ENCODE data around the gene SYVN1. TPM values are rescaled to one million over a fixed set of nuclear protein-coding genes. Genes with fewer than 3 reads are reported as not detected.

SYVN1 gene
- total RNA-seq, 1 experiment from 2014 or later = 74.9 TPM

DNA sequence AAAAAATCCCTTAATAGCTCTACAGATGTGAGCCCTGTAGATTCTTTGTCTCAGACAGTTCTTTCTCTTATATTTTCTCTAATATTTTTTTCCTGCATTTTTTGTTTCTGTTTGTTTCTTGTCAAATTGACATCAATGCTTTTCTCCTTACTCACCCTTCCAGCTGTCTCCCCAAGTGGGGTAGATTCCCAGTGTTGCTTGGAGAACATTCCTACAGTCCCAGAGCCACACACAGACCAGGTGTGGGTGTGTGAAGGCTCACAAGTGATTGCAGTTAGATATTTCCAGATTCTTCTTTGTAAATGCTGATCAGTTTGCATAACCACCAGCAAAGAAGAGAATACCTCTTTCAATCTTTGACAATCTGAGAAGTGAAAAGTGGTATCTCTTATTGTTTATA lies 30.8 kb downstream of the SYVN1 start:
- intact Hi-C loops (cut with micrococcal nuclease) = no loop called here
- Mint-ChIP-seq H3K27ac (ENCODE audit: low read depth, unreplicated experiment) (no peak overlapping the region), H3K4me3 (ENCODE audit: unreplicated experiment) (no peak overlapping the region), H3K4me1 (ENCODE audit: insufficient read depth, unreplicated experiment) (peaks cover 6% of the 10 kb centered on the region), H3K36me3 (ENCODE audit: insufficient read depth, unreplicated experiment) (peaks cover 18% of the 10 kb centered on the region), H3K27me3 (ENCODE audit: insufficient read depth, unreplicated experiment) (no peaks in the 10 kb centered on the region), H3K9me3 (ENCODE audit: unreplicated experiment) (no peaks in the 10 kb centered on the region)
- TF ChIP-seq, protein P1, sequence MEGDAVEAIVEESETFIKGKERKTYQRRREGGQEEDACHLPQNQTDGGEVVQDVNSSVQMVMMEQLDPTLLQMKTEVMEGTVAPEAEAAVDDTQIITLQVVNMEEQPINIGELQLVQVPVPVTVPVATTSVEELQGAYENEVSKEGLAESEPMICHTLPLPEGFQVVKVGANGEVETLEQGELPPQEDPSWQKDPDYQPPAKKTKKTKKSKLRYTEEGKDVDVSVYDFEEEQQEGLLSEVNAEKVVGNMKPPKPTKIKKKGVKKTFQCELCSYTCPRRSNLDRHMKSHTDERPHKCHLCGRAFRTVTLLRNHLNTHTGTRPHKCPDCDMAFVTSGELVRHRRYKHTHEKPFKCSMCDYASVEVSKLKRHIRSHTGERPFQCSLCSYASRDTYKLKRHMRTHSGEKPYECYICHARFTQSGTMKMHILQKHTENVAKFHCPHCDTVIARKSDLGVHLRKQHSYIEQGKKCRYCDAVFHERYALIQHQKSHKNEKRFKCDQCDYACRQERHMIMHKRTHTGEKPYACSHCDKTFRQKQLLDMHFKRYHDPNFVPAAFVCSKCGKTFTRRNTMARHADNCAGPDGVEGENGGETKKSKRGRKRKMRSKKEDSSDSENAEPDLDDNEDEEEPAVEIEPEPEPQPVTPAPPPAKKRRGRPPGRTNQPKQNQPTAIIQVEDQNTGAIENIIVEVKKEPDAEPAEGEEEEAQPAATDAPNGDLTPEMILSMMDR (IDR thresholded peaks at IDR 0.05; ENCODE audit: unreplicated experiment) = no peak
- CTCF ChIA-PET = no interaction called here
- no peak for DNase-seq (ENCODE audit: unreplicated experiment)
- BruUV-seq (replicated peaks) = no TSS peak
- POLR2A ChIA-PET = interaction anchor here (0.6 kb wide), 1 partner anchor 11 kb away, joined by 3 read pairs; no protein-coding TSS in a partner anchor

GRCh38 chr11:65102142-65103095 lies 31.9 kb downstream of the SYVN1 start:
- H3K27me3 Mint-ChIP-seq (ENCODE audit: insufficient read depth, unreplicated experiment) = no peaks in the 10 kb centered on the region
- H3K9me3 Mint-ChIP-seq (ENCODE audit: unreplicated experiment) = no peaks in the 10 kb centered on the region
- H3K36me3 Mint-ChIP-seq (ENCODE audit: insufficient read depth, unreplicated experiment) = peaks cover 18% of the 10 kb centered on the region
- no peak overlapping the region for H3K4me3 Mint-ChIP-seq (ENCODE audit: unreplicated experiment)
- no peak for DNase-seq (ENCODE audit: unreplicated experiment)
- no TSS peak for BruUV-seq (replicated peaks)
- TF ChIP-seq, protein P1 (IDR thresholded peaks at IDR 0.05; ENCODE audit: unreplicated experiment) = no peak
- POLR2A ChIA-PET = interaction anchor here (0.7 to 1.6 kb wide), 3 partner anchors 8 to 33 kb away, joined by 3 to 5 read pairs (median 5); partner anchors contain the start of gene TM7SF2
- CTCF ChIA-PET = interaction anchor here (0.7 to 9.2 kb wide), 2 partner anchors 10 to 15 kb away, joined by 3 to 94 read pairs; partner anchors contain the start of genes TM7SF2 and ZNHIT2
- H3K27ac Mint-ChIP-seq (ENCODE audit: low read depth, unreplicated experiment) = no peak overlapping the region
- H3K4me1 Mint-ChIP-seq (ENCODE audit: insufficient read depth, unreplicated experiment) = peaks cover 6% of the 10 kb centered on the region
- intact Hi-C loops (cut with micrococcal nuclease) = no loop called here

DNA sequence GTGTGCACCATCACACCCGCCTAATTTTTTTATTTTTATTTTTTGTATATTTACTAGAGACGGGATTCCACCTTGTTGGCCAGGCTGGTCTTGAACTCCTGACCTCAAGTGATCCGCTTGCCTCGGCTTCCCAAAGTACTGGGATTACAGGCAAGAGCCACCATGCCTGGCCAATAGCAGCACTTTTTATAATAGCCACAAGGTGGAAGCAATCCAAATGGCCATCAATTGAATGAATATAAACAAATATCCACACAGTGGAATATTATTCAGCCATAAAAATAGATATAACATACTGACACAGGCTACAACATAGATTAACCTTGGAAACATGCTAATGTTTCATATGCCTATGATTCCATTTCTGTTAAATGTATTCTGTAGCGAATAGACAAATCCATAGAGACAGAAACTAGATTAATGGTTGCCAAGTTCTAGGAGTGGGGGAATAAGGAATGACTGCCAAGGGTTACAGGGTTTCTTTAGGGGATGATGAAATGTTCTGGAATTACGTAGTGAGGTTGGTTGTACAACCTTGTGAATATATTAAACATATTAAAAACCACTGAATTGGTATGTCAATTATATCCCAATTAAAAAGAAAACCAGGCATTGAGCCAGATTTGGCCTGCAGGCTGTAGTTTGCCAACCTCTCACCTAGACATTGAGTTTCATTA lies 33.5 kb downstream of the SYVN1 start:
- Mint-ChIP-seq H3K36me3 (ENCODE audit: insufficient read depth, unreplicated experiment) (peaks cover 18% of the 10 kb centered on the region), H3K9me3 (ENCODE audit: unreplicated experiment) (no peaks in the 10 kb centered on the region), H3K4me3 (ENCODE audit: unreplicated experiment) (no peak overlapping the region), H3K27ac (ENCODE audit: low read depth, unreplicated experiment) (no peak overlapping the region), H3K27me3 (ENCODE audit: insufficient read depth, unreplicated experiment) (no peaks in the 10 kb centered on the region), H3K4me1 (ENCODE audit: insufficient read depth, unreplicated experiment) (peaks cover 8% of the 10 kb centered on the region)
- BruUV-seq (replicated peaks) = no TSS peak
- no peak for DNase-seq (ENCODE audit: unreplicated experiment)
- intact Hi-C loops (cut with micrococcal nuclease) = no loop called here
- TF ChIP-seq, protein P1 (IDR thresholded peaks at IDR 0.05; ENCODE audit: unreplicated experiment) = peak; percentile 10
- CTCF ChIA-PET = interaction anchor here (0.6 to 9.2 kb wide), 2 partner anchors 11 to 451 kb away, joined by 3 to 94 read pairs; partner anchors contain the start of gene TM7SF2
- POLR2A ChIA-PET = interaction anchor here (0.6 to 5.0 kb wide), 3 partner anchors 9 to 94 kb away, joined by 3 to 63 read pairs (median 12); partner anchors contain the start of genes TM7SF2 and ZNHIT2

DNA sequence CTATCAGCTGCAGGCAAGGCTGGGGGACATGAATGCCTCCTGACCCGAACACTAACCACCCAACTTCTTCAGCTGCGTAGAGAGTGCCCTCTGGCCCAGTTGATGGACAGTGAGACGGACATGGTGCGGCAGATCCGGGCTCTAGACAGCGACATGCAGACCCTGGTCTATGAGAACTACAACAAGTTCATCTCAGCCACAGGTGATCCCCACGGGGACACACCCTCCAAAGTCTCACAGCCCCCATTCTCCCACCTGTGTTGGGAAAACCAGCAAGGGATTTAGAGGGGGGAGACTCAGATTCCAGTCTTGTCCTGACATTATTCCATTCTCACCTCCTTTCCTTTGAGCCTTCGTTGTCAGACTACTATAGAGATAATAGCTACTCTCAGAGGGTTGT lies 37.4 kb downstream of the SYVN1 start:
- POLR2A ChIA-PET = interaction anchor here (0.6 to 5.0 kb wide), 26 partner anchors 11 to 325 kb away, joined by 3 to 63 read pairs (median 5); partner anchors contain the start of genes ARL2, CAPN1, CDC42BPG and CDCA5
- TSS peak; percentile 54 for BruUV-seq (replicated peaks)
- CTCF ChIA-PET = interaction anchor here (0.6 to 9.2 kb wide), 7 partner anchors 15 to 865 kb away, joined by 3 to 94 read pairs (median 3); partner anchors contain the start of gene TM7SF2
- DNase-seq (ENCODE audit: unreplicated experiment) = no peak
- TF ChIP-seq, protein P1 (IDR thresholded peaks at IDR 0.05; ENCODE audit: unreplicated experiment) = no peak
- Mint-ChIP-seq H3K4me3 (ENCODE audit: unreplicated experiment) (peak overlapping the region; percentile 80), H3K4me1 (ENCODE audit: insufficient read depth, unreplicated experiment) (peaks cover 10% of the 10 kb centered on the region), H3K9me3 (ENCODE audit: unreplicated experiment) (no peaks in the 10 kb centered on the region), H3K27ac (ENCODE audit: low read depth, unreplicated experiment) (peak overlapping the region; percentile 89), H3K36me3 (ENCODE audit: insufficient read depth, unreplicated experiment) (peaks cover 3% of the 10 kb centered on the region), H3K27me3 (ENCODE audit: insufficient read depth, unreplicated experiment) (no peaks in the 10 kb centered on the region)
- intact Hi-C loops (cut with micrococcal nuclease) = no loop called here
